HG02870 (cell line): Measurements from ENCODE around the gene EMP3.
"Not testable (repeated sequence)": the region's sequence is repeated elsewhere in the genome, so short reads cannot be mapped to it uniquely, and the experiment has no call there.

Experiments
- ATAC-seq: cut with Tn5 transposase; IDR thresholded peaks from one replicate; pipeline ENCODE4 v1.9.1; 2021; ENCODE audit warnings: mild to moderate bottlenecking, moderate library complexity; ENCODE audit not compliant: unreplicated experiment

Gene EMP3, protein sequence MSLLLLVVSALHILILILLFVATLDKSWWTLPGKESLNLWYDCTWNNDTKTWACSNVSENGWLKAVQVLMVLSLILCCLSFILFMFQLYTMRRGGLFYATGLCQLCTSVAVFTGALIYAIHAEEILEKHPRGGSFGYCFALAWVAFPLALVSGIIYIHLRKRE

DNA sequence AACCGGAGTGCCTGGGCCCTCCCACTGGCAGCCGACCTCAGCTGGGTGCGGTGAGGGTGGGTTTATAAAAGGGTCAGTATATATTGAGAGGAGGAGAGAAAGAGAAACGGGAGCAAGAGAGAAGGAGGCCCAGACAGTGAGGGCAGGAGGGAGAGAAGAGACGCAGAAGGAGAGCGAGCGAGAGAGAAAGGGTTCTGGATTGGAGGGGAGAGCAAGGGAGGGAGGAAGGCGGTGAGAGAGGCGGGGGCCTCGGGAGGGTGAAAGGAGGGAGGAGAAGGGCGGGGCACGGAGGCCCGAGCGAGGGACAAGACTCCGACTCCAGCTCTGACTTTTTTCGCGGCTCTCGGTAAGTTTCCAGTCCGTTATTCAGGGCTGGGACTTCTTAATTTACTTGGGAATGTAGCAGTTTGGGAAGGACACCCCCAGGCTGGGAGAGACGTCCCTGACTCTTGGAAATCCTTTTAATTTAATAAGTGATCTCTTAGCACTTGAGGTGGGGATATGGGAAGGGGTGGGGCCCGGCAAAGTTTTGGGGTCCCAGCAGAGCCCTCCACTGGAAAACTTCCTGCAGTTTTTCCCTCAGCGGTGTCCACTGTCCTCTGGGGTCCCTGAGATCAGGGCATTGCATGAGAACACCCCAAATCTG lies at the start of gene EMP3:
EMP3 (plus strand) TSS at position 288 of the 646 bp plus-strand sequence. CDS start 1,293 bp downstream, outside the sequence.
- ATAC-seq: no peak

DNA sequence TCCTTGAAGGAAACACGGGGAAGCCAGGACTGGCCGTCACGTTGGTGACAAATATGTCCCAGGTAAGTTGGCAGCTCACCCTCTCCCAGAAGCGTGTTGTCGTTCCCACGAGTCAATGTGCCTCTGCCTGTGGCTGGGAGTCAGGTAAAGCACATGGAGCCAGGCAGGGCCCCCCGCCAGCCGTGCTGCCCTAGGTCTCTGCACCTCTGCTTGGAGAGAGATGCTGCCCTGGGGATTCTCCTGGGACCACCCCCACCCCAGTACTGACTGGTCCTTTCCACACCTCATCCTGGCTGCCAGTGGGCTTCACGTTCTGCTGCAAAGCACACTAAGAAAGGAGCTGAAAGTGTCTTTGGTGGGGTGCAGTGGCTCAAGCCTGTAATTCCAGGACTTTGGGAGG lies 45.6 kb upstream of the EMP3 start:
- no peak for ATAC-seq

DNA sequence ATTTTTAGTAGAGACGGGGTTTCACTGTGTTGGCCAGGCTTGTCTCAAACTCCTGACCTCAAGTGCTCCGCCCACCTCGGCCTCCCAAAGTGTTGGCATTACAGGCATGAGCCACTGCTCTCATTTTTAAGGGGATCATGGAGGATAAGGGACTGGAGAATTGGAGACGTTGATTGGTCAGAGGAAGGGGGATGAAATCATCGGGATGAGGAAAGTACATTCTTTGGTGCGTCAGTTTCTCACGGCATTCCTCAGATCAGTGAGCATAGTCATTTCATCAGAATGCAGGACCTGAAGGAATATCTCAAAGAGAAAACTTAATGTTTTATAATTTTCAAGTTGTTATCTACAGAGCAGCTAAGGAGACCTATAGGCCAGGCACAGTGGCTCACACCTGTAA lies 41.4 kb upstream of the EMP3 start:
- no peak for ATAC-seq

DNA sequence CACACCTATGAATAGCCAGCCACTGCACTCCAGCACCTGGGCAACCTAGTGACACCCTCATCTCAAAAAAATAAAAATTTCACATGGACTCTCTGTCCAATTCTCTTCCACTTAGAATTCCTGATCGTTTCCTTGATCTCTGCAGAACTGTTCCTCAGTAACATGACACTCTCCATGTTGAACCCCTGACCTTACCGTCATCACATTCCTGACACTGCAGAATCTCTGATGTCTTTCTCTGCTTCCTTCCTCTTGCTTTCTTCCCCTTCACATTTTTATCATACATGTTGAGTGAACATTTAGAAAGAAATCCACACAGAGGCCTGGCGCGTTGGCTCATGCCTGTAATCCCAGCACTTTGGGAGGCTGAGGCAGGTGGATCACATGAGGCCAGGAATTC lies 40.5 kb upstream of the EMP3 start:
- no peak for ATAC-seq

DNA sequence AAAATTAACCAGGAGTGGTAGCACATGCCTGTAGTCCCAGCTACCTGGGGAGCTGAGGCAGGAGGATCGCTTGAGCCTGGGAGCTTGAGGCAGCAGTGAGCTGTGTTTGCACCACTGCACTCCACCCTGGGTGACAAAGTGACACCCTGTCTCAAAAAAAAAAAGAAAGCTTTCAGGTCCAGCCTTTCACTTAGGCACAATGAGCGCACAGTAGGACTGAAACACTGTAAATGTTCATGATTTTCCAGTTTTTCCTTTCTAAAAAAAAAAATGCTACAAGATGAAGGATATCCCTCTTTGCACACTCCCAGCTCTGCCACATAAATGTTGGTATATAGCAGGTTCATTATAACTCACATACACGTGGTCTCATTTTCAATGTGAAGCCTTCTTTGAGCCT lies 37.6 kb upstream of the EMP3 start:
- no peak for ATAC-seq

DNA sequence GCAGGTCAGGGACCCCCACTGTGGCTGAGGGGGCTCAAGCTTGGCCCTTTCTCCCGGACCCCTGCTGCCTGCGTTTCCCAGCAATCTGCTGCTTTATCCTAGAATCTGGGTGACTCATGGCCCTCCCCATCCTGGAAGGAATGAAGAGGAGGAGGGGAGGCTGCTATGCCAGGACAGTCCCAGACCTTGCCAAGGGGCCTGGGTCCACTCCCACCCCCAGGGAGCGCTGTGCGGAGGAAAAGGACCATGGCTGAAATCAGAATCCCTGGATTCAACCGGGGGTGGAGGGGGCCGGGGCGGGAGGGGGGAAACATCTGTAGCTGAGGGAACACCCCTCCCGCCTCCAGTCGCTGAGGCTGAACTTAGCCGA lies 35.0 kb upstream of the EMP3 start:
- ATAC-seq: no peak

DNA sequence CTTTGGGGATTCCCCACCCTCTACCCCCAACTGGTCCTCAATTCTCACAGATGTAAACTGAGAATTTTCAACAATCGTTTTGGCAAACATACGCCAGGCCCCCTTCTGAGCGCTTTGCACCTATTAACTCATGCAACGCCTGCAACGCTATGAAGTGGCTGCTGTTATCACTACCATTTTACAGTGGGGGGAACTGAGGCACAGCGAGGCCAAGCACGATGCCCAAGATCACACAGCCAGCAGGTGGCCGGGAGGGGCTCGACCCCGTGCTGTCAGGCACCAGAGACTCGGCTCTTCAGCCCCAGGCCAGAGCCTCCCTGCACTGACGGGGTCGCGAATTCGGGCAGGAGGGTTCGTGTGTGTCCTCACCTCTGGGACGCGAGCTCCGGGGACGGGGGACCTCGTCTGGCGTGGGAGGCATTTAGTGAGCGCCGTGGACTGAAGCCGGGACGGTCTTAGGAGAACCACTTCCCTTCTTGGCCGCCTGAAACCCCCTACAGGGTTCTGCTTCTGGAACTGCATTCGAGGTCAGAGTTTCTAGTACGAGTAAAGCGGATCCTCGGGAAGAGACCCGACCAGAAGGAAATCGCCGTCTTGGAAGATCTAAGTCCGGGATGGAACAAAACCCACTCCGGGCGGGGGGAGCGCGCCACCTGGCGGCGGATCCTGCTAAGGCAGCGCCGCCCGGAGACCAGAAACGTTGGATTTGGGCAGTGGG lies 34.4 kb upstream of the EMP3 start:
- no peak for ATAC-seq

DNA sequence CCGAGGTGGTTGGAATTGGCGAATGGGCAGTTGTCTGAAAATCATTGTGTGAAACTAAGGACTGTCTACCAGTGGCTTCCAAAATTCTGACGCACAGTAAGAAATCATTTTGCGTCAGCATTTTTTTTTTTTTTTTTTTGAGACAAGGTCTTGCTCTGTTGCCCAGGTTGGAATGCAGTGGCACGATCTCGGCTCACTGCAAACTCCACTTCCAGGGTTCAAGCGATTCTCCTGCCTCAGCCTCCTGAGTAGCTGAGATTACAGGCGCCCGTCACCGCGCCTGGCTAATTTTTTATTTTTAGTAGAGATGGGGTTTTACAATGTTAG lies 33.9 kb upstream of the EMP3 start:
- ATAC-seq: not testable (repeated sequence)

DNA sequence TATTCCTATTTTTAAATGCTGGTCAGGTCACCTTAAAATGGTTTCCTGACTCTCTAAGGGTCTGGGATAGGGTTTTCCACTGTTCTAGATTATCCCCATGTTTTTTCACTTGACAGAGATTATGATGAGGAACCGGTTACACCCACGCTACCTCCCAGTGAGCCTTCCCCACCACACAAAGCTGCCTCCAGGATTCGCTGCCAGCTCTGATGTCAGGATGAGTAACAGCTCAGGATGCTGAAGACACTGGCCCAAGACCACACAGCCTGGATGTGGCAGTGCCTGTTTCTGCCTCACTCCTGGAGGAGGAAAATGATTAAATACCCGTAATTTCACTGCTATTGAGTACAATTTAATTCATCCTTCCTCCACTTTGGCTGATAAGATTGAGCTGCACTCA lies 32.6 kb upstream of the EMP3 start:
- no peak for ATAC-seq

DNA sequence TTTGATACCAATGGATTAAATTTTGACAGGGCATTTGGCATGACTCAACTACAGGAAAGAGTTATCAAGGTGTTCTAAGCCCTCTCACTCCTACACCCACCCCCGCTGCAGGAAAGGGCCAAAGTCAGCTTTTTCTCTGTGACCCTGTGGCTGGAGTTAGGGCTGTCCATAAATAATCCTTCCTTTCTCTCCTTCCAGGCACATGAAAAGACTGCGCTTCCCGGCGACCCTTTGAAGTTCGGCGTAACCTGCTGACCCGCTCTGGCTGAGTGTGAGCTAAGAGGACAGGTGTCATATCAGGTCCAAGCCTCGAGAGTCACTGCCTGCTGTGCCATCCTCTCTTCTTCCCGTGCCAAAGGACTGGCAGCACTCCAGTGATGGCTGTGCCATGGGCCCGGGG lies 29.9 kb upstream of the EMP3 start:
- no peak for ATAC-seq

DNA sequence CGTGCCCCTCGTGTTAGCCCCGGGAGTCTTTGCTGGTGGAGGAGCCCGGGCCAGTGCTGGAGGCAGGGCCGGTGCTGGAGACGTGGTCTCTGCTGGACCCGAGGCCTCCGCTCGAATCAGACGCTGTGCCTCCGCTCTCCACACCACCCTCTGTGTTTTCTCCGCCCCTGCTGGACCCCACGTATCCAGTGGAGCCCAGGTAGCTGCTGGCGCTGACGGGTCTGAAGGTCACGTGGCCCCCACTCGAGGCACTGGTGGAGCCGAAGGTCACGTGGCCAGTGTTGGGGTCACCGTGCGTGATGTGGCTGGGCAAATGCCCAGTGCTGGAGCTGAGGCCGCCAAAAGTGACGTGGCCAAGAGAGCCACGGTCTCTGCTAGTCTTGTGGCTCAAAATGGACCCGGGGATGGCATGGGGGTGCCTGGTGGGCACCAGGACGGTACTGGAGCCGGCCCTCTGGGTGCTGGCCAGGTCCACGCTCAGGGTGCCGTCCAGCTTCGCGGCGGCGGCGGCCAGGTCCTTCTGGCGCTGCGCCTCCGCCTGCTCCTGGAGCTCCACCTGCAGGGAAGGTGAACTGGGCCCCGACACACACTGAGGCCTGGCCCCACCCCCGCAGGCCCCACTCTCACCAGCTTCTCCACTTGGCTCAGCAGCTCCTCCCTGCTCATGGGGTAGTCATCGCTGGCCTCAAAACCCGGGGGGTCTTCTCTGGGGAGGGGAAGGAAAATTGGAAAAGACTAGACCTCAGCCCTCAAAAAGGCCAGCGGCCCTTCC lies 28.2 kb upstream of the EMP3 start:
- ATAC-seq: no peak

DNA sequence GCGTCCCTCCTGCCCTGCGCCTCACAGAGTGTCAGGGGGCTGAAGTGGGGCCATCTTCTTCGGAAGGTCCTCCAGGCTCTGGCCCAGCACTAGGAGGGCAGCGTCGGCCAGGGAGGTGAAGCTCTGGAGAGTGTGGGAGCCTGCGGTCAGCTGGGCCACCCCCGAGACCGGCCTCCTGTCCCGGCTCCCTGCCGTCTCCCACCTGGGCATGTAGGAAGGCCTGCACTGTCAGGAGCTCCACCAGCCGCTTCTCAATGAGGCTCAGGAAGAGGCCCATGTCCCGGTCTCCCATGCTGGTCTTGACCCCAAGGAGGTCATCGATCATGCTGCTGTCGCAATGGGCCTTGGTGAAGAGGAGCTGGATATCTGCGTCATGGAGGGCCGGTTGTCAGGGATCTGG lies 27.4 kb upstream of the EMP3 start:
- no peak for ATAC-seq

DNA sequence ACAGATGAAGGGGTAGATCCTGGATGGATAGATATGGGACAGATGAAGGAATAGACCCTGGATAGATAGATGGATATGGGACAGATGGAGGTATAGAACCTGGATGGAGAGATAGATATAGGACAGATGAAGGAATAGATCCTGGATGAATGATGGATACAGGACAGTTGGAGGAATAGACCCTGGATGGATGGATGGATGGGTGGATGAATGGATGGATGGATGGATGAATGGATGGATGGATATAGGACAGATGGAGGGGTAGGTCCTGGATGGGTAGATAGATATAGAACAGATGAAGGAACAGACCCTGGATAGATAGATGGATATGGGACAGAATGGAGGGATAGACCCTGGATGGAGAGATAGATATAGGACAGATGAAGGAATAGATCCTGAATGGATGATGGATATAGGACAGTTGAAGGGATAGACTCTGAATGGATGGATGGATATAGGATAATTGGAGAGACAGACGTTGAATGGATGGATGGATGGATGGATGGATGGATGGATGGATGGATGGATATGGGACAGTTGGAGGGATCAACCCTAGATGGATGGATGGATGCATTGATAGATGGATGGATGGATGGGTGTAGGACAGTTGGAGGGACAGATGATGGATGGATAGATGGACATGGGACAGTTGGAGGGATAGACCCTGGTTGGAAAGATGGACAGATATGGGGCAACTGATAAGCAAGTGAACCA lies 23.3 kb upstream of the EMP3 start:
- ATAC-seq: no peak

DNA sequence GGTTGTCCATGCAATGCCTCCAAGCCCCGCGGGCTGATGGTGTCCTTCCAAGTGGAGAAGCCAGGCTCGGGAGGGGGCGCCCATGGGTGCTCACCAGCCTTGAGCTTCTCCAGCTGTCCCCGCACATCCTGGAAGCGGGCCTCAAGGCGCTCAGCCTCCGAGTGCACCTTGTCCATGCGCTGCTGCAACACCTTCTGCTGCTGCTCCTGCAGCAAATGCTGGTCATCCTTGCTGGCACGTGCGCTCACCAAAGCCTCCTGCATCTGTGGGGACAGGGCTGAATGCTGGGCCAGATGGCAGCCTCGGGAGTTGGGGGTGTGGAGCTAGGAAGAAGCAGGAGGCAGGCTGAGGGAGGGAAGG lies 22.8 kb upstream of the EMP3 start:
- ATAC-seq: no peak

DNA sequence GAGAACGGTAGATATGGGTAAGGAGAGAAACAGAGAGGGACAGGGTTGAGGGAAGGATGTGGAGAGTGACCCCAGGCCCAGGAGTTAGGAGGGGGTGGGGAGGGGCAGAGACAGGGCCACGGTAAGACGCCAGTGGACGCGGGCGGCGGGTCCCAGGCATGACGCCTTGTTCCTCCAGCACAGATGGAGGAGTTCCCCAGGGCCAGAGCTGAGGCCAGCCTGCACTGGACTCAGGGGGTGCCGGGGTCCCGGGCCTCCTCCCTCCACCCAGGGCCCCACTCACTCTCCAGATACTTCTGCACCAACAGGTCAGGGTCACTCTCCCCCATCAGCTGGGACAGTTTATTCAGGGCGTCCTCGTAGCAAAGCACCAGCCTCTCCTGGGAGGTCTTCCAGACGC lies 22.0 kb upstream of the EMP3 start:
- no peak for ATAC-seq

DNA sequence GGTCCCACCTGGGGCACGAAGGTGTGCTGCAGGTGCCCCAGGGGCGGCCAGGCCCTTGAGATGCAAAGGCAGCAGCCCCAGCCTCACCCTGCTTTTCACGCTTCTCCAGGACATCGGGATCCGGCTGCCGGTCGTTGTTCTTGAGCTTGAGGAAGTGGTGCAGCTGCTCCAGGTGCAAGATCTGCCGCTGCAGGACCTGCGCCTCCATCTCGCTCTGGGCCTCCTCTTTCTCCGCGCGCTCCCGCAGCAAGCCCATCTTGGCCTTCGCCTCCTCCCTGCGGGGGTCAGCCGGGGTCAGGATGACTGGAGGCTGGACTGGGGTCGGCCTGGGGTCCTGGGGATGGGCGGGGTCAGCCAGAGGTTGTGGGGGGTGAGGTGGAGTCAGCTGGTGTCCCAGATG lies 21.5 kb upstream of the EMP3 start:
- no peak for ATAC-seq

DNA sequence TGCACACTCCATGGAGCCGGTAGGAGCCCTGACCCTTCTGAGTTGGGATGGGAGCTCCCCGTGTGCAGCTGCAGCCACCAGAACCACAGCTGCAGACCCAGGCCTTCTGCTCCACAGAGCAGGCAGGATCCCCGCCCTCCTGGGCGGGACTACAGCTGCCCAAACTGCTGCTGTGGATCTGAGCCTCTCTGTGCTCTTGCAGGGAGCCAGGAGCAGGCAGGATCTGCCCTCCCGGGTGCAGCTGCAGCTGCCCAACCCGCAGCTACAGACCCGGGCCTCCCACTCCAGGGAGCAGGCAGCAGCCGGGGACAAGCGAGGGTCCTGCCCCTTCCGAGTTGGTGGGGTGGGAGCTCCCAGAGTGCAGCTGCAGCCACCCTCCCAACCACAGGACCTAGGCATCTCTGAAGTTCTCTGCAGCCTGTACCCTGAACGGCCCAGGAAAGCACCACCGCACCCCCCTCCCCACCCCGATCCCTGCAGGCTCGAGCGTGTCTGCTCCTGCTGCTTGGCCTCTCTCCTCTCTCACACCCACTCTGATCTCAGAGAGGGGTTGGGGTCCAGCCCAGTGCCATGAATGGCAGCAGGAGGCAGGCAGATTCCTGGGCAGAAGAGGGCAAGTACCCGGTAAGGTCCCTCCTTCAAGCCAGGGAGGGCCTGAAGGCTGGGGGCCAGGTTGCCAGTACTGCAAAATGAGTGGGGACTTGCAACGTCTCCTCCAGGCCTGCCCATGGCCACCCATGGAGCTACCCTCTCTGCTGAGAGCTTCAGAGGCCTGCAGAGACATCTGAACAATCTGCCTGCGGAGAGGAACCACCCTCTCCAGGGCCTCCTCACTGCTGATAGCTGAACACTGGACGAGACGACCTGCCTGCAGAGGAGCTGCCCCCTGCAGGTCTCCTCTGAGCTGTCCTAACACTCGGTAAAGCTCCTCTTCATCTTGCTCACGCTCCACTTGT lies 16.4 kb upstream of the EMP3 start:
- ATAC-seq: no peak

DNA sequence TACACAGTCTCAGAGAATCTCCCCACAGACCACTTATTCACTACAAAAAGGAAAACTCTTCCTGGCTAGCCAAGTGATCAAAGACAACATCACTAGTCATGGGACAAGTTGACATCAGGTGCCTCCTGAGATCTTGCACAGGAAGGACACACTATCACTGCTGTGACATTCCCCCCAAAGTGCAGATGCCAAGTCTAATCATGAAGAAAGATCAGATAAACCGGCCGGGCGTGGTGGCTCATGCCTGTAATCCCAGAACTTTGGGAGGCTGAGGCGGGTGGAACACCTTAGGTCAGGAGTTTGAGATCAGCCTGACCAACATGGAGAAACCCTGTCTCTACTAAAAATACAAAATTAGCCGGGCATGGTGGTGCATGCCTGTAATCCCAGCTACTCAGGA lies 15.6 kb upstream of the EMP3 start:
- ATAC-seq: not testable (repeated sequence)

DNA sequence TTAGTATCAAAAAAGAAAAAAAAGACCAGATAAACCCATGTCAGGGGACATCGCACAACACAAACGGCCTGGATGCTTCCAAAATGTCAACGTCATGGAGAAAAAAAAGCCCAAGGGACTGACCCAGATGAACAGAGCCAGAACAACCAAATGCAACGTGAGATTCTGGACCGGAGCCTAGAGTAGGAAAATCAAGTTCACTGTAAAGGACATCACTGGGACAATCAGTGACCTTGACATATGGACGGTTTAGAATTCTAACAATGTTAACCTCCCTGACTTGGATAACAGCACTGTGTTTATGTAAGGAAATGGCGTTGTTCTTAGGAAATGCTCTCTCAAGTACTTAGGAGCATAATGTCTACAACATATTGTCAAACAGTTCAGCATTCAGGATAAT lies 15.1 kb upstream of the EMP3 start:
- ATAC-seq: no peak

DNA sequence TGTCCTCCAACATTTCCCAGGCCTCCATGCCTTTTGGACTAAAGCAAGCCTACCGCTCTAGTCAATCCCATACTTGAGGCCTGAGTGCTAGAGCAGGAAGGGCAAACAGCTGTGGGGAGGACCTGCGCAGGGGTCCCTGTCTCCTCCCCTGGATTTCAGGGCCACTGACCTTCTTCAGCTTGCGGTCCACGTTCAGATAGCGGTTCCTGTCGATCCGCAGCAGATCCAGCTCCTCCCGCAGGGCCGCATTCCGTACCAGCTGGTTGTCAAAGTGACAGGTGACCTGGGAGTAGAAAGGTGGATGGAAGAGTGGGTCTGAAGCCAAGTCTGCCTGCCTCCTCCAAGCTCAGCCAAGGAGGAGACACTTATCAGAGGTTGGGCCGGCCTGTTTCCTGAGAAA lies 14.0 kb upstream of the EMP3 start:
- ATAC-seq: no peak
